GM23248 (cell line): Measurements from ENCODE around the gene CDH20.

Source experiments
- EZH2 ChIP-seq: fragments of 200-600 bp; sonication (generic); IDR thresholded peaks from 2 replicates; pipeline ENCODE4 v1.6.1; 2018; ENCODE audit warnings: antibody characterized with exemption, mild to moderate bottlenecking; ENCODE audit not compliant: insufficient read depth, poor library complexity, severe bottlenecking
- EZH2phosphoT487 ChIP-seq: fragments of 200-600 bp; sonication (generic); IDR thresholded peaks from 2 replicates; pipeline ENCODE4 v1.6.1; 2018; ENCODE audit warnings: antibody characterized with exemption, moderate library complexity, mild to moderate bottlenecking, low read depth; ENCODE audit not compliant: insufficient read depth

GRCh38 chr18:61400716-61401115 is 67.5 kb downstream of the CDH20 start:
- TF ChIP-seq EZH2 (no peak), EZH2phosphoT487 (no peak)
